WTC11 (cell line): ENCODE measurements around the gene KRAS. TPM values are rescaled to one million over a fixed set of nuclear protein-coding genes. Genes with fewer than 3 reads are reported as not detected.
A peak's percentile ranks its signal among the peaks of the same experiment; 100 is the strongest.

Experiments
- ATAC-seq: fragments of 200-7000 bp; cut with Tn5 transposase; 2 replicates; pipeline ENCODE4 v1.10.0; 2021; ENCODE audit warnings: mild to moderate bottlenecking, moderate library complexity
- CTCF ChIA-PET: fragments of 300-600 bp; sonication (Branson Sonifier 250); formaldehyde crosslinking; loops from one replicate; lab custom pipeline; 2021; ENCODE audit warnings: antibody characterized with exemption; lab: Charles Lee
- POLR2A ChIA-PET: fragments of 350-600 bp; sonication (Branson Sonifier 250); formaldehyde crosslinking; loops from one replicate; lab custom pipeline; 2021; ENCODE audit warnings: antibody characterized with exemption; lab: Charles Lee
- DNase-seq: peaks from one replicate; pipeline ENCODE4 v3.0.0; 2021; ENCODE audit warnings: low spot score
- H3K27ac Mint-ChIP-seq: 2 replicates; pipeline ENCODE4 v1.8.0; 2021; ENCODE audit warnings: mixed read lengths
- H3K27me3 Mint-ChIP-seq: 2 replicates; pipeline ENCODE4 v1.8.0; 2021; ENCODE audit warnings: low read depth, mild to moderate bottlenecking, moderate library complexity, mixed read lengths
- H3K36me3 Mint-ChIP-seq: 2 replicates; pipeline ENCODE4 v1.8.0; 2021; ENCODE audit warnings: mixed read lengths
- H3K4me1 Mint-ChIP-seq: 2 replicates; pipeline ENCODE4 v1.8.0; 2022; ENCODE audit warnings: mixed read lengths
- H3K4me3 Mint-ChIP-seq: 2 replicates; pipeline ENCODE4 v1.8.0; 2021; ENCODE audit warnings: mild to moderate bottlenecking, moderate library complexity, mixed read lengths
- H3K9me3 Mint-ChIP-seq: 2 replicates; pipeline ENCODE4 v1.8.0; 2021; ENCODE audit warnings: mixed read lengths
- ETV6 ChIP-seq: sonication (generic); formaldehyde crosslinking; IDR thresholded peaks from 2 replicates; pipeline ENCODE4 v1.8.1; 2022; ENCODE audit warnings: mild to moderate bottlenecking, missing genetic modification reagents
- FOXK1 ChIP-seq: sonication (generic); formaldehyde crosslinking; IDR thresholded peaks from 2 replicates; pipeline ENCODE4 v1.8.0; 2022; ENCODE audit warnings: mild to moderate bottlenecking, moderate library complexity, missing genetic modification reagents
- FOXP1 ChIP-seq: sonication (generic); formaldehyde crosslinking; IDR thresholded peaks from 2 replicates; pipeline ENCODE4 v1.8.0; 2022; ENCODE audit warnings: missing genetic modification reagents, mild to moderate bottlenecking, moderate library complexity, borderline replicate concordance
- KAT7 ChIP-seq: sonication (generic); formaldehyde crosslinking; IDR thresholded peaks from 2 replicates; pipeline ENCODE4 v1.8.1; 2023; ENCODE audit warnings: missing genetic modification reagents, mild to moderate bottlenecking, borderline replicate concordance
- NFATC4 ChIP-seq: fragments of 250-450 bp; sonication (Bioruptor Pico); IDR thresholded peaks from 2 replicates; pipeline ENCODE4 v1.9.0; 2021; ENCODE audit warnings: mild to moderate bottlenecking
- NR2C2 ChIP-seq: sonication (generic); formaldehyde crosslinking; IDR thresholded peaks from 2 replicates; pipeline ENCODE4 v1.8.0; 2022; ENCODE audit warnings: mild to moderate bottlenecking, missing genetic modification reagents
- TCF7 ChIP-seq: sonication (generic); formaldehyde crosslinking; IDR thresholded peaks from 2 replicates; pipeline ENCODE4 v1.8.0; 2022; ENCODE audit warnings: mild to moderate bottlenecking, low read depth, missing genetic modification reagents, moderate library complexity
- TEAD1 ChIP-seq: sonication (generic); formaldehyde crosslinking; IDR thresholded peaks from 2 replicates; pipeline ENCODE4 v1.8.0; 2022; ENCODE audit warnings: mild to moderate bottlenecking, missing genetic modification reagents
- ZNF396 ChIP-seq: fragments of 250-450 bp; sonication (Bioruptor Pico); IDR thresholded peaks from 2 replicates; pipeline ENCODE4 v1.8.0; 2021; ENCODE audit warnings: mild to moderate bottlenecking, moderate library complexity, borderline replicate concordance
- total RNA-seq: library from RNA; stranded (reverse); gene quantifications from 3 replicates; pipeline ENCODE4 v1.2.3, GENCODE V29; 2021
- TF ChIP-seq, protein P1 (sequence below): sonication (generic); formaldehyde crosslinking; IDR thresholded peaks from 2 replicates; pipeline ENCODE4 v1.8.0; 2023; ENCODE audit warnings: missing genetic modification reagents
- TF ChIP-seq, protein P2 (sequence below): sonication (generic); formaldehyde crosslinking; IDR thresholded peaks from 2 replicates; pipeline ENCODE4 v1.8.1; 2022; ENCODE audit warnings: missing genetic modification reagents, borderline replicate concordance
- TF ChIP-seq, protein P3 (sequence below): sonication (generic); formaldehyde crosslinking; IDR thresholded peaks from 2 replicates; pipeline ENCODE4 v1.8.0; 2022; ENCODE audit warnings: mild to moderate bottlenecking, missing genetic modification reagents
- TF ChIP-seq, protein P4 (sequence below): sonication (generic); formaldehyde crosslinking; IDR thresholded peaks from 2 replicates; pipeline ENCODE4 v1.8.1; 2023; ENCODE audit warnings: mild to moderate bottlenecking, missing genetic modification reagents
- TF ChIP-seq, protein P5 (sequence below): sonication (generic); formaldehyde crosslinking; IDR thresholded peaks from 2 replicates; pipeline ENCODE4 v1.8.1; 2022; ENCODE audit warnings: low read depth, mild to moderate bottlenecking, moderate library complexity, missing genetic modification reagents, borderline replicate concordance

KRAS gene
- total RNA-seq, 1 experiment from 2014 or later = 66.2 TPM

DNA sequence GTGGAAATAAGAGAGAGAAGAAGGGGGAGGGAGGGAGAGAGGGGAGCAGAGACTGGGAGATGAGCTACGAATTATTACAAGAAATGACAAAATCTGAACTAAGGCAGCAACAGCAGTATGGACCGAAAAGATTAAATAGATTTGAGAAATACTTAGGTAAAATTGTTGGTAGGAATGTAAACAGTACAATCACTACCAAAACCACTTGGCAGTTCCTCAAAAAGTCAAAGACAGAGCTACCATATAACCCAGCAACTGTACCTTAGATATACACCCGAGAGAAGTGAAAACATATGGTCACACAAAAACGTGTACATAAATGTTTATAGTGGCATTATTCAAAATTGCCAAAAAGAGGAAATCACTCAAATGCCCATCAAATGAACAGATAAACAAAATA is 14.1 kb downstream of the KRAS start (continued):
- TF ChIP-seq, protein P1, sequence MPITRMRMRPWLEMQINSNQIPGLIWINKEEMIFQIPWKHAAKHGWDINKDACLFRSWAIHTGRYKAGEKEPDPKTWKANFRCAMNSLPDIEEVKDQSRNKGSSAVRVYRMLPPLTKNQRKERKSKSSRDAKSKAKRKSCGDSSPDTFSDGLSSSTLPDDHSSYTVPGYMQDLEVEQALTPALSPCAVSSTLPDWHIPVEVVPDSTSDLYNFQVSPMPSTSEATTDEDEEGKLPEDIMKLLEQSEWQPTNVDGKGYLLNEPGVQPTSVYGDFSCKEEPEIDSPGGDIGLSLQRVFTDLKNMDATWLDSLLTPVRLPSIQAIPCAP (CRISPR knock-in tag) = no peak
- TF ChIP-seq NR2C2 (CRISPR knock-in tag) = no peak
- no peak for TF ChIP-seq TEAD1 (CRISPR knock-in tag)
- TF ChIP-seq, protein P2, sequence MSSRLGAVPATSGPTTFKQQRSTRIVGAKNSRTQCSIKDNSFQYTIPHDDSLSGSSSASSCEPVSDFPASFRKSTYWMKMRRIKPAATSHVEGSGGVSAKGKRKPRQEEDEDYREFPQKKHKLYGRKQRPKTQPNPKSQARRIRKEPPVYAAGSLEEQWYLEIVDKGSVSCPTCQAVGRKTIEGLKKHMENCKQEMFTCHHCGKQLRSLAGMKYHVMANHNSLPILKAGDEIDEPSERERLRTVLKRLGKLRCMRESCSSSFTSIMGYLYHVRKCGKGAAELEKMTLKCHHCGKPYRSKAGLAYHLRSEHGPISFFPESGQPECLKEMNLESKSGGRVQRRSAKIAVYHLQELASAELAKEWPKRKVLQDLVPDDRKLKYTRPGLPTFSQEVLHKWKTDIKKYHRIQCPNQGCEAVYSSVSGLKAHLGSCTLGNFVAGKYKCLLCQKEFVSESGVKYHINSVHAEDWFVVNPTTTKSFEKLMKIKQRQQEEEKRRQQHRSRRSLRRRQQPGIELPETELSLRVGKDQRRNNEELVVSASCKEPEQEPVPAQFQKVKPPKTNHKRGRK = no peak

DNA sequence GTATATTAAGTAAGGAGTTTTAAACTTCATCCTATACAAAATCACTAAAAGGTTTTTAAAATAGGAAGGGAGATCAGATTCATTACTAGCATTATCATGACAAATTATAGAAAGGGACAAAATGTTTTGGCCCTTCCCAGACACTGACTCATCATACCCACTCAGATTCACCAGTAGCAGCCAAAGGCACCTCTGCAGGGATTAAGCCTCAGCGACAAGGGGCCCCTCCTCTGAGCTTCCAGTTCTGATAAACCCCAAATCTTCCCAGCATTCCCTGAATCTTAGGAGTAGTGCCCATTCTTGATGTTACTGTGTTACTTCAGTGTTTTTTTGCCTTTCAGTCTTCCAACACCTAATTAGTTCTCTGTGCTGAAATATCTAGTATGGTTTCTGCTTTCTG is 14.5 kb downstream of the KRAS start:
- Mint-ChIP-seq H3K27ac (peak overlapping the region; percentile 26; the same call in 1 of the 2 replicates), H3K27me3 (no peaks in the 10 kb centered on the region), H3K36me3 (peaks cover 24% of the 10 kb centered on the region), H3K9me3 (no peaks in the 10 kb centered on the region), H3K4me1 (no peaks in the 10 kb centered on the region; the same call in 1 of the 2 replicates), H3K4me3 (no peak overlapping the region)
- DNase-seq (no peak), ATAC-seq (no peak)
- POLR2A ChIA-PET = no interaction called here
- CTCF ChIA-PET = interaction anchor here (1.0 kb wide), 1 partner anchor 151 kb away, joined by 4 read pairs; no protein-coding TSS in a partner anchor
- TF ChIP-seq, protein P1 (CRISPR knock-in tag) = no peak
- TF ChIP-seq, protein P3, sequence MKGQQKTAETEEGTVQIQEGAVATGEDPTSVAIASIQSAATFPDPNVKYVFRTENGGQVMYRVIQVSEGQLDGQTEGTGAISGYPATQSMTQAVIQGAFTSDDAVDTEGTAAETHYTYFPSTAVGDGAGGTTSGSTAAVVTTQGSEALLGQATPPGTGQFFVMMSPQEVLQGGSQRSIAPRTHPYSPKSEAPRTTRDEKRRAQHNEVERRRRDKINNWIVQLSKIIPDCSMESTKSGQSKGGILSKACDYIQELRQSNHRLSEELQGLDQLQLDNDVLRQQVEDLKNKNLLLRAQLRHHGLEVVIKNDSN = no peak
- TF ChIP-seq, protein P4, sequence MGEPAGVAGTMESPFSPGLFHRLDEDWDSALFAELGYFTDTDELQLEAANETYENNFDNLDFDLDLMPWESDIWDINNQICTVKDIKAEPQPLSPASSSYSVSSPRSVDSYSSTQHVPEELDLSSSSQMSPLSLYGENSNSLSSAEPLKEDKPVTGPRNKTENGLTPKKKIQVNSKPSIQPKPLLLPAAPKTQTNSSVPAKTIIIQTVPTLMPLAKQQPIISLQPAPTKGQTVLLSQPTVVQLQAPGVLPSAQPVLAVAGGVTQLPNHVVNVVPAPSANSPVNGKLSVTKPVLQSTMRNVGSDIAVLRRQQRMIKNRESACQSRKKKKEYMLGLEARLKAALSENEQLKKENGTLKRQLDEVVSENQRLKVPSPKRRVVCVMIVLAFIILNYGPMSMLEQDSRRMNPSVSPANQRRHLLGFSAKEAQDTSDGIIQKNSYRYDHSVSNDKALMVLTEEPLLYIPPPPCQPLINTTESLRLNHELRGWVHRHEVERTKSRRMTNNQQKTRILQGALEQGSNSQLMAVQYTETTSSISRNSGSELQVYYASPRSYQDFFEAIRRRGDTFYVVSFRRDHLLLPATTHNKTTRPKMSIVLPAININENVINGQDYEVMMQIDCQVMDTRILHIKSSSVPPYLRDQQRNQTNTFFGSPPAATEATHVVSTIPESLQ (CRISPR knock-in tag) = no peak
- TF ChIP-seq KAT7 (CRISPR knock-in tag) (no peak), NFATC4 (no peak), TCF7 (CRISPR knock-in tag) (no peak), ZNF396 (CRISPR knock-in tag) (no peak), FOXP1 (CRISPR knock-in tag) (no peak)
- TF ChIP-seq, protein P5, sequence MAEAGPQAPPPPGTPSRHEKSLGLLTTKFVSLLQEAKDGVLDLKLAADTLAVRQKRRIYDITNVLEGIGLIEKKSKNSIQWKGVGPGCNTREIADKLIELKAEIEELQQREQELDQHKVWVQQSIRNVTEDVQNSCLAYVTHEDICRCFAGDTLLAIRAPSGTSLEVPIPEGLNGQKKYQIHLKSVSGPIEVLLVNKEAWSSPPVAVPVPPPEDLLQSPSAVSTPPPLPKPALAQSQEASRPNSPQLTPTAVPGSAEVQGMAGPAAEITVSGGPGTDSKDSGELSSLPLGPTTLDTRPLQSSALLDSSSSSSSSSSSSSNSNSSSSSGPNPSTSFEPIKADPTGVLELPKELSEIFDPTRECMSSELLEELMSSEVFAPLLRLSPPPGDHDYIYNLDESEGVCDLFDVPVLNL (CRISPR knock-in tag) = no peak

DNA sequence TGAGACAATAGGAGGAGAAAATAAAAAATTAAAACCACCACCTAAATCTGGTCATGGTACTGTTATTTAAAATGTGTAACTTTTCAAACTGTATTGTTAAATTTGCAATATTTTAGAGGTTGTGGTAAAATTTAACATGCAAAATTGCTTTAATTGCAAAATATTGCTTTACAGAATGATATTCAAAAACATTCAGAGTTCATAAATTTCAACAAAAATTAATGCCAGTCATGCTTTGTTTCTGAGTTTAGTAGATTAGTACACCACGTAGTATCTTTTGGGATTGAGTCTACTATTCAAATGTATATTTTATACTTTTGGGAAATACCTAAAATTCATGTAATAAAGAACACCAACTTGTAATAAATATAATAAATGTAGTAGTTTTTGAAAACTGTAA is 37.4 kb downstream of the KRAS start:
- ATAC-seq (no peak), DNase-seq (no peak)
- Mint-ChIP-seq H3K4me1 (no peaks in the 10 kb centered on the region), H3K4me3 (no peak overlapping the region), H3K36me3 (peaks cover 13% of the 10 kb centered on the region), H3K27me3 (no peaks in the 10 kb centered on the region), H3K9me3 (no peaks in the 10 kb centered on the region), H3K27ac (no peak overlapping the region)
- TF ChIP-seq FOXK1 (CRISPR knock-in tag) (no peak), ETV6 (CRISPR knock-in tag) (no peak)
- ChIA-PET CTCF (no interaction called here), POLR2A (interaction anchor here (1.0 kb wide), 1 partner anchor 171 kb away, joined by 3 read pairs; no protein-coding TSS in a partner anchor)
